Measurements from ENCODE around the gene XPO6.

GRCh38 chr16:28107232-28107631, 104.5 kb downstream of the XPO6 start:
- TF ChIP-seq CTCF (IDR thresholded peaks at IDR 0.05) (no peak), POLR2A (IDR thresholded peaks at IDR 0.05) (no peak)
